ENCODE results near the gene HCK. TPM values are rescaled to one million over a fixed set of nuclear protein-coding genes. Genes with fewer than 3 reads are reported as not detected.

Gene HCK
- polyA plus RNA-seq, 1 of the 3 experiments (the other 2 are of a cell fraction), result not detected

DNA sequence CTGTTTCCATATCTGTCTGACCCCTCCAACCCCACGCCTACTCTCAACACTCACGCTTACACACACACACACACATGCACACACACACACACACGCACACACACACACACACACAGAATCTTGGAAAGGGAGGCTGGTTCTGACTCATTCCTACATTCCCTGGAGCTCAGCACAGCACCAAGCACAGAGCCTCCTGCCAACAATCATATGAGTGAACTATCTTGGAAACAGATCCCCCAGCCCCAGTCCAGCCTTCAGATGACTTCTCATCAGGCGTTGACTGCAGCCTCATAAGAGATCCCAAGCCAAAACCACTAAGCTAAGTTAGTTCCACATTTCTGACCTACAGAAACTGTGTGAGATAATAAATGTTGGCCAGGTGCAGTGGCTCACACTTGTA lies 14.1 kb upstream of the HCK start (continued):
- TF ChIP-seq, protein P1, sequence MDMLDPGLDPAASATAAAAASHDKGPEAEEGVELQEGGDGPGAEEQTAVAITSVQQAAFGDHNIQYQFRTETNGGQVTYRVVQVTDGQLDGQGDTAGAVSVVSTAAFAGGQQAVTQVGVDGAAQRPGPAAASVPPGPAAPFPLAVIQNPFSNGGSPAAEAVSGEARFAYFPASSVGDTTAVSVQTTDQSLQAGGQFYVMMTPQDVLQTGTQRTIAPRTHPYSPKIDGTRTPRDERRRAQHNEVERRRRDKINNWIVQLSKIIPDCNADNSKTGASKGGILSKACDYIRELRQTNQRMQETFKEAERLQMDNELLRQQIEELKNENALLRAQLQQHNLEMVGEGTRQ (IDR thresholded peaks at IDR 0.05; ENCODE audit: borderline replicate concordance, low read depth, low read length), result no peak
- TF ChIP-seq CTCF (IDR thresholded peaks at IDR 0.05), result no peak
- TF ChIP-seq ELF1 (IDR thresholded peaks at IDR 0.05), result no peak

DNA sequence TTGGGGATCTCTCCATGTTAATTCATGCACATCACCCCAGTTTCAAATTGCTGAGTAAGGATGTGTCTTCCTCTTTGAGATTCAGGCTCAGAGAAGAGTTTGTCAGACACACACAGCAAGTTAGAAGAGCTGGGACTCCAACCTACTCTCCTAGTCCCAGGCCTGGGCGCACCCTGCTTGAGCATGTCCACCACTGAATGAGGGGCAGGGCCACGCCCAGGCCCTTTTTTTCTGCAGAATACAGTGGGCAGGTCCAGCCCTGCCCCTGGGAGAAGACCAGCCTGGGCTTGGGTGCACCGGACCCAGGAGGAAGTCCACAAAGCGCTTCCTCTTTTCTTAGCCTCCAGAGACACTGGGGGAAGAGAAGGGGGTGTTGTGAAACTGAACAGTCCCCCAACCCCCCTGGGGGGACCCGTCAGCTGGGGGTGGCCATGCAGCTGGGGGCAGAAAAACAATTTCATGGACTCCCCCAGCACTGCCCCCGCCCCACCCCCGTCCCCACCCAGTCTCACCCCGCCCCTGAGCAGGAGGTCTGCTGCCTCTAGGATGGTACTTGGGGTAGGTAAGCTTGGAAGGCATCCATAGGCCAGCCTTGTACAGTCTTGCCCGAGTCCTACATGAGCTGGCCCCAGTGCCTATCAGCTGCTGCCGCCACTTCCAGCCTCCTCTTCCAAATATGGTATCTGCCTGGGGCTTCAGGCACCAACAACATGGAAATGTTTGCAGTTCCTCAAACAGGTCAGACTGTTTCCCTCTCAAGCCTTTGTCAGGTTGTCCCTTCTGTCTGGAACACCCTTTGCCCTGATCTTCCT lies 11.7 kb upstream of the HCK start:
- Histone ChIP-seq H3K9me3 (no peaks in the 10 kb centered on the region), H2AFZ (ENCODE audit: low read depth) (no peak overlapping the region), H3F3A (replicated peaks; ENCODE audit: insufficient read depth) (peaks cover 4% of the 10 kb centered on the region), H3K4me3 (ENCODE audit: low read depth in 2 of 2, low read length in 1 of 2) (no peak overlapping the region), H3K9me2 (no peaks in the 10 kb centered on the region), H3K9ac (no peak overlapping the region), H4K20me1 (ENCODE audit: insufficient read depth) (no peaks in the 10 kb centered on the region), H3K27me3 (ENCODE audit: insufficient read depth) (peaks cover 38% of the 10 kb centered on the region), H3K4me2 (no peak overlapping the region), H3K79me2 (ENCODE audit: insufficient read depth) (no peaks in the 10 kb centered on the region), H3K27ac (ENCODE audit: low read depth in 2 of 2, low read length in 1 of 2) (no peak overlapping the region), H3K36me3 (replicated peaks in 1 of 2; ENCODE audit: control insufficient read depth in 1 of 2, insufficient read depth in 2 of 2, low read length in 1 of 2) (no peaks in the 10 kb centered on the region), H3K4me1 (ENCODE audit: control insufficient read depth in 1 of 2, insufficient read depth in 2 of 2, low read depth in 1 of 2, low read length in 1 of 2) (no peaks in the 10 kb centered on the region; a peak in 1 of 4 replicates)
- WGBS (ENCODE audit: low lambda C conversion rate), result 42% methylated on average over 8 of the region's 10 CpGs
- DNase-seq, result no peak
- ChIA-PET POLR2A (no interaction called here), CTCF (interaction anchor here (0.5 to 4.2 kb wide), 4 partner anchors 9 to 188 kb away, joined by 3 to 58 read pairs (median 3); no protein-coding TSS in a partner anchor)
- TF ChIP-seq FOXM1 (IDR thresholded peaks at IDR 0.05; ENCODE audit: low read depth), result no peak
- no peak for TF ChIP-seq EP300 (IDR thresholded peaks at IDR 0.05; ENCODE audit: borderline replicate concordance in 1 of 2, low read depth in 1 of 2, low read length in 1 of 2)

- Histone ChIP-seq H3K4me3 (ENCODE audit: low read depth in 2 of 2, low read length in 1 of 2) (no peak overlapping the region), H2AFZ (ENCODE audit: low read depth) (no peak overlapping the region), H4K20me1 (ENCODE audit: insufficient read depth) (no peaks in the 10 kb centered on the region), H3F3A (replicated peaks; ENCODE audit: insufficient read depth) (no peaks in the 10 kb centered on the region), H3K4me1 (ENCODE audit: control insufficient read depth in 1 of 2, insufficient read depth in 2 of 2, low read depth in 1 of 2, low read length in 1 of 2) (no peaks in the 10 kb centered on the region), H3K4me2 (no peak overlapping the region), H3K79me2 (ENCODE audit: insufficient read depth) (no peaks in the 10 kb centered on the region), H3K9me3 (no peaks in the 10 kb centered on the region), H3K27ac (ENCODE audit: low read depth in 2 of 2, low read length in 1 of 2) (no peak overlapping the region), H3K9ac (no peak overlapping the region), H3K36me3 (replicated peaks in 1 of 2; ENCODE audit: control insufficient read depth in 1 of 2, insufficient read depth in 2 of 2, low read length in 1 of 2) (no peaks in the 10 kb centered on the region), H3K9me2 (no peaks in the 10 kb centered on the region), H3K27me3 (ENCODE audit: insufficient read depth) (peaks cover 47% of the 10 kb centered on the region)
- ChIA-PET CTCF (interaction anchor here (1.0 kb wide), 1 partner anchor 14 kb away, joined by 3 read pairs; no protein-coding TSS in a partner anchor), POLR2A (no interaction called here)
- no peak for DNase-seq
- WGBS (ENCODE audit: low lambda C conversion rate), result 62% methylated on average over 3 of the region's 3 CpGs
- TF ChIP-seq, protein P2, sequence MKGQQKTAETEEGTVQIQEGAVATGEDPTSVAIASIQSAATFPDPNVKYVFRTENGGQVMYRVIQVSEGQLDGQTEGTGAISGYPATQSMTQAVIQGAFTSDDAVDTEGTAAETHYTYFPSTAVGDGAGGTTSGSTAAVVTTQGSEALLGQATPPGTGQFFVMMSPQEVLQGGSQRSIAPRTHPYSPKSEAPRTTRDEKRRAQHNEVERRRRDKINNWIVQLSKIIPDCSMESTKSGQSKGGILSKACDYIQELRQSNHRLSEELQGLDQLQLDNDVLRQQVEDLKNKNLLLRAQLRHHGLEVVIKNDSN (IDR thresholded peaks at IDR 0.05; ENCODE audit: borderline replicate concordance, low read depth), result no peak
- TF ChIP-seq SIN3A (IDR thresholded peaks at IDR 0.05; ENCODE audit: borderline replicate concordance, low read depth, low read length) (no peak), EP300 (IDR thresholded peaks at IDR 0.05; ENCODE audit: borderline replicate concordance in 1 of 2, low read depth in 1 of 2, low read length in 1 of 2) (no peak), NRF1 (IDR thresholded peaks at IDR 0.05; ENCODE audit: low read depth, low read length) (no peak), YY1 (IDR thresholded peaks at IDR 0.05; ENCODE audit: low read depth) (no peak), CTCF (IDR thresholded peaks at IDR 0.05) (no peak), GATA2 (CRISPR knock-in tag; IDR thresholded peaks at IDR 0.05) (no peak), RFX5 (IDR thresholded peaks at IDR 0.05; ENCODE audit: low read length) (no peak), RXRA (IDR thresholded peaks at IDR 0.05; ENCODE audit: borderline replicate concordance, low read depth) (no peak), POLR2AphosphoS5 (IDR thresholded peaks at IDR 0.05; ENCODE audit: low read depth, low read length) (no peak)
- TF ChIP-seq, protein P1 (IDR thresholded peaks at IDR 0.05; ENCODE audit: borderline replicate concordance, low read depth, low read length), result no peak
These were observed 6.0 kb upstream of the HCK start for GRCh38 chr20:32045999-32046398.

Data from SK-N-SH (cell line).